K562 (cell line): ENCODE results near the gene BMI1. TPM values are rescaled to one million over a fixed set of nuclear protein-coding genes. Genes with fewer than 3 reads are reported as not detected.

Source experiments
- ATAC-seq: fragments of 200-7000 bp; cut with Tn5 transposase; 3 replicates; pipeline ENCODE4 v1.9.1; 2020; ENCODE audit warnings: moderate library complexity
- BruUV-seq: library from RNA; stranded (reverse); fragments of 400-500 nt; replicated peaks from 2 replicates; lab custom pipeline; 2021; lab: Mats Ljungman, UMichigan
- CTCF ChIA-PET: fragments of 300-600 bp; formaldehyde crosslinking; extraction: SDS; loops from one replicate; lab custom pipeline; 2021; ENCODE audit warnings: low intra/inter-chr PET ratio; lab: Yijun Ruan, JAX
- POLR2A ChIA-PET: fragments of 300-600, 350-650 bp; sonication (Branson Sonifier 250); formaldehyde crosslinking; extraction: SDS; loops from one replicate; lab custom pipeline; 2021; ENCODE audit warnings: antibody characterized with exemption, inconsistent platforms; lab: Yijun Ruan, JAX
- DNase-seq, 4 experiments: peaks; one replicate each; pipeline versions ENCODE4 v3.0.0 to v3.0.0-alpha.2; 2011 to 2018; ENCODE audit warnings: low spot score in 3 of 4, mixed read lengths in 3 of 4; ENCODE audit errors: extremely low read depth in 1 of 4
- FAIRE-seq: peaks from 2 replicates; lab custom pipeline; 2011; peaks lifted over from hg19 to GRCh38; lab: Jason Lieb, UNC
- H2AFZ ChIP-seq: 2 replicates; pipeline ENCODE4 v1.6.0; 2011; ENCODE audit warnings: low read depth, low read length, control low read depth, inconsistent platforms
- H3K27ac ChIP-seq: fragments of 200-600 bp; 3 replicates; pipeline ENCODE4 v1.8.0; 2011; ENCODE audit warnings: low read depth, mild to moderate bottlenecking, control low read depth, inconsistent platforms, low read length, moderate library complexity, mixed read lengths; ENCODE audit errors: extremely low read depth
- H3K27me3 ChIP-seq, 2 experiments: fragments of 300-600 bp in 1 of 2; 2 replicates in 1 of 2; 3 replicates in 1 of 2; pipeline versions ENCODE4 v1.6.0 to v1.8.0; 2011; ENCODE audit warnings: inconsistent platforms in 2 of 2, low read length in 2 of 2, mild to moderate bottlenecking in 1 of 2, mixed read lengths in 1 of 2, moderate library complexity in 1 of 2; ENCODE audit not compliant: control insufficient read depth in 2 of 2, insufficient read depth in 2 of 2
- H3K36me3 ChIP-seq: fragments of 300-600 bp; 3 replicates; pipeline ENCODE4 v1.8.0; 2011; ENCODE audit warnings: mild to moderate bottlenecking, low read length, inconsistent platforms; ENCODE audit not compliant: control insufficient read depth, insufficient read depth
- H3K4me1 ChIP-seq, 2 experiments: fragments of 200-600 bp in 1 of 2; replicated peaks in 1 of 2; 2 replicates in 1 of 2; 3 replicates in 1 of 2; pipeline versions ENCODE4 v1.5.1 to v1.8.0; 2011; ENCODE audit warnings: inconsistent platforms in 2 of 2, low read length in 2 of 2, mild to moderate bottlenecking in 1 of 2, mixed read lengths in 1 of 2, moderate library complexity in 1 of 2; ENCODE audit not compliant: control insufficient read depth in 2 of 2, insufficient read depth in 2 of 2
- H3K4me2 ChIP-seq: 2 replicates; pipeline ENCODE4 v1.6.1; 2011; ENCODE audit warnings: low read length, control low read depth, inconsistent platforms, mixed read lengths; ENCODE audit not compliant: insufficient read depth
- H3K4me3 ChIP-seq: fragments of 200-600 bp; sonication (generic), shearing (Covaris generic); 2 replicates; pipeline ENCODE4 v1.5.1; 2016; ENCODE audit warnings: control low read depth, inconsistent platforms
- H3K79me2 ChIP-seq: fragments of 200-600 bp; 3 replicates; pipeline ENCODE4 v1.8.0; 2011; ENCODE audit warnings: low read length, inconsistent platforms; ENCODE audit not compliant: control insufficient read depth, insufficient read depth
- H3K9ac ChIP-seq, 2 experiments: 2 replicates each; pipeline versions ENCODE4 v1.6.0 to v1.6.1; 2011; ENCODE audit warnings: low read depth in 2 of 2, low read length in 2 of 2, control low read depth in 1 of 2, inconsistent platforms in 1 of 2, mild to moderate bottlenecking in 1 of 2, mixed read lengths in 1 of 2; ENCODE audit not compliant: insufficient read depth in 1 of 2
- H3K9me1 ChIP-seq: one replicate; pipeline ENCODE4 v1.6.0; 2011; ENCODE audit warnings: inconsistent platforms, mild to moderate bottlenecking, low read length, moderate library complexity; ENCODE audit not compliant: control insufficient read depth, insufficient read depth
- H3K9me3 ChIP-seq: replicated peaks from 2 replicates; pipeline ENCODE4 v1.5.1; 2011; ENCODE audit warnings: low read depth, low read length, inconsistent platforms; ENCODE audit not compliant: control insufficient read depth, insufficient read depth
- H4K20me1 ChIP-seq: replicated peaks from 2 replicates; pipeline ENCODE4 v1.6.1; 2011; ENCODE audit warnings: low read length, inconsistent platforms, mixed read lengths; ENCODE audit not compliant: control insufficient read depth, insufficient read depth
- ELF1 ChIP-seq: fragments of 200-800 bp; sonication (Bioruptor generic); IDR thresholded peaks from 2 replicates; pipeline ENCODE4 v1.6.1; 2016; ENCODE audit warnings: missing genetic modification characterization, missing compliant biosample characterization
- ESRRA ChIP-seq: fragments of 450-650 bp; IDR thresholded peaks from 2 replicates; pipeline ENCODE4 v1.6.1; 2014; ENCODE audit warnings: low read depth, mild to moderate bottlenecking, moderate library complexity, borderline replicate concordance
- GTF2B ChIP-seq: IDR thresholded peaks from 2 replicates; pipeline ENCODE4 v1.6.1; 2011; ENCODE audit not compliant: insufficient read length; ENCODE audit errors: extremely low read depth
- LCOR ChIP-seq: sonication (generic); formaldehyde crosslinking; IDR thresholded peaks from 2 replicates; pipeline ENCODE4 v1.8.0; 2022; ENCODE audit warnings: mild to moderate bottlenecking, missing genetic modification reagents
- MAFF ChIP-seq: IDR thresholded peaks from 2 replicates; pipeline ENCODE4 v1.6.1; 2012; ENCODE audit warnings: low read length, improper control_type of control experiment
- MECOM ChIP-seq: fragments of 250-450 bp; sonication (Bioruptor Pico); IDR thresholded peaks from 2 replicates; pipeline ENCODE4 v1.8.0; 2022; ENCODE audit warnings: inconsistent platforms
- PHB2 ChIP-seq: fragments of 450-650 bp; IDR thresholded peaks from 2 replicates; pipeline ENCODE4 v1.6.1; 2017; ENCODE audit warnings: low read depth
- SOX6 ChIP-seq: fragments of 450-650 bp; IDR thresholded peaks from 2 replicates; pipeline ENCODE4 v1.6.1; 2014; ENCODE audit warnings: mild to moderate bottlenecking
- ZNF384 ChIP-seq: IDR thresholded peaks from 2 replicates; pipeline ENCODE4 v1.6.1; 2012; ENCODE audit warnings: low read depth, low read length, improper control_type of control experiment
- ZNF436 ChIP-seq: fragments of 250-450, 450-650 bp; sonication (Bioruptor Pico); formaldehyde crosslinking; IDR thresholded peaks from 2 replicates; pipeline ENCODE4 v1.7.0; 2020; ENCODE audit warnings: mild to moderate bottlenecking
- ZNF512 ChIP-seq: IDR thresholded peaks from 2 replicates; pipeline ENCODE4 v1.6.1; 2016; ENCODE audit warnings: missing genetic modification characterization, missing compliant biosample characterization
- ZNF79 ChIP-seq: fragments of 250-450 bp; sonication (Bioruptor Pico); IDR thresholded peaks from 2 replicates; pipeline ENCODE4 v1.4.0; 2020; ENCODE audit warnings: low read depth, mild to moderate bottlenecking, moderate library complexity
- WGBS: fragments of 100-300 bp; shearing (Covaris generic); methylation state at CpG from one replicate; pipeline ENCODE4 v1.1.6; 2016; ENCODE audit warnings: low coverage, mixed read lengths; ENCODE audit not compliant: insufficient coverage; ENCODE audit errors: missing lambda C conversion rate; 5-methylcytosine and 5-hydroxymethylcytosine counted together
- in situ Hi-C: fragments of 300-500 bp; cut with MboI; formaldehyde crosslinking; loops from 4 replicates; pipeline ENCODE4 v1.15.0; 2018; ENCODE audit warnings: inconsistent platforms, mixed read lengths
- intact Hi-C: fragments of 100-400 bp; cut with micrococcal nuclease; formaldehyde crosslinking; loops from 2 replicates; pipeline ENCODE4 v1.14.2; 2022
- polyA plus RNA-seq, 8 experiments: library from polyadenylated mRNA; depleted of rRNA in 4 of 8; stranded (reverse) in 5 of 8; unstranded in 3 of 8; fragments of >200 nt; fragmentation: Nextera tagmentation in 2 of 8; fragmentation: Illumina TruSeq in 1 of 8; extraction: Ambion mirVana in 2 of 8; extraction: Trizol in 1 of 8; gene quantifications; 2 replicates each; pipeline versions ENCODE4 v1.2.1 to v1.2.3, GENCODE V29; 2011 to 2014; ENCODE audit warnings: inconsistent platforms in 1 of 8, missing spikeins in 1 of 8
- total RNA-seq, 7 experiments: library from RNA; depleted of rRNA in 6 of 7; stranded (reverse); fragments of >200 nt in 6 of 7; fragmentation: Illumina TruSeq in 2 of 7; extraction: Trizol in 2 of 7; gene quantifications; 2 replicates each; pipeline versions ENCODE4 v1.2.1 to v1.2.3, GENCODE V29; 2011 to 2021; ENCODE audit warnings: low replicate concordance in 1 of 7
- TF ChIP-seq, protein P1 (sequence below): sonication (generic); formaldehyde crosslinking; IDR thresholded peaks from 2 replicates; pipeline ENCODE4 v1.8.0; 2023; ENCODE audit warnings: mild to moderate bottlenecking, missing genetic modification reagents

Gene BMI1
- total and polyA plus RNA-seq, 9 of the 15 experiments (the other 6 are each of a cell fraction or from before 2014, with no cell fraction given) = 21.4 to 103 (median 70.8) TPM

DNA sequence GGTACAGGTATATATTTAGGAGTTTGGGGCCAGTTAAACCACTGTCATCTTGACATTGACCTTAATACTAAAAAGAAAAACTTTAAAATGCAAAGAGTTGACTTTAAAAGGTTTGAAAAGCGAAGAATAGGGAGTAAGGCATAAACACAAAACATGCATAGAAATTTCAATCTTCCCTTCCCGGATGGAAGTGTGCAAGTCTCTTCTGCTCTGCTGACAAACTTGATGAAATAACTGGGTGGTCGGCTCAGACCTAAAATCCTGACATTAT, 21.0 kb downstream of the BMI1 start (continued):
- TF ChIP-seq GTF2B (no peak), ZNF436 (CRISPR knock-in tag) (no peak), SOX6 (no peak), ZNF384 (no peak)
- TF ChIP-seq, protein P1, sequence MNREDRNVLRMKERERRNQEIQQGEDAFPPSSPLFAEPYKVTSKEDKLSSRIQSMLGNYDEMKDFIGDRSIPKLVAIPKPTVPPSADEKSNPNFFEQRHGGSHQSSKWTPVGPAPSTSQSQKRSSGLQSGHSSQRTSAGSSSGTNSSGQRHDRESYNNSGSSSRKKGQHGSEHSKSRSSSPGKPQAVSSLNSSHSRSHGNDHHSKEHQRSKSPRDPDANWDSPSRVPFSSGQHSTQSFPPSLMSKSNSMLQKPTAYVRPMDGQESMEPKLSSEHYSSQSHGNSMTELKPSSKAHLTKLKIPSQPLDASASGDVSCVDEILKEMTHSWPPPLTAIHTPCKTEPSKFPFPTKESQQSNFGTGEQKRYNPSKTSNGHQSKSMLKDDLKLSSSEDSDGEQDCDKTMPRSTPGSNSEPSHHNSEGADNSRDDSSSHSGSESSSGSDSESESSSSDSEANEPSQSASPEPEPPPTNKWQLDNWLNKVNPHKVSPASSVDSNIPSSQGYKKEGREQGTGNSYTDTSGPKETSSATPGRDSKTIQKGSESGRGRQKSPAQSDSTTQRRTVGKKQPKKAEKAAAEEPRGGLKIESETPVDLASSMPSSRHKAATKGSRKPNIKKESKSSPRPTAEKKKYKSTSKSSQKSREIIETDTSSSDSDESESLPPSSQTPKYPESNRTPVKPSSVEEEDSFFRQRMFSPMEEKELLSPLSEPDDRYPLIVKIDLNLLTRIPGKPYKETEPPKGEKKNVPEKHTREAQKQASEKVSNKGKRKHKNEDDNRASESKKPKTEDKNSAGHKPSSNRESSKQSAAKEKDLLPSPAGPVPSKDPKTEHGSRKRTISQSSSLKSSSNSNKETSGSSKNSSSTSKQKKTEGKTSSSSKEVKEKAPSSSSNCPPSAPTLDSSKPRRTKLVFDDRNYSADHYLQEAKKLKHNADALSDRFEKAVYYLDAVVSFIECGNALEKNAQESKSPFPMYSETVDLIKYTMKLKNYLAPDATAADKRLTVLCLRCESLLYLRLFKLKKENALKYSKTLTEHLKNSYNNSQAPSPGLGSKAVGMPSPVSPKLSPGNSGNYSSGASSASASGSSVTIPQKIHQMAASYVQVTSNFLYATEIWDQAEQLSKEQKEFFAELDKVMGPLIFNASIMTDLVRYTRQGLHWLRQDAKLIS (CRISPR knock-in tag) = no peak

- Histone ChIP-seq H3K9me1 (no peaks in the 10 kb centered on the region), H3K4me2 (no peak overlapping the region), H3K9ac (no peak overlapping the region), H3K79me2 (no peaks in the 10 kb centered on the region), H3K27ac (no peak overlapping the region), H3K4me3 (no peak overlapping the region), H3K4me1 (peaks cover 13 to 15% of the 10 kb centered on the region in 2 experiments; a peak in 4 of 5 replicates), H3K9me3 (no peaks in the 10 kb centered on the region; the same call in 1 of the 2 replicates), H2AFZ (no peak overlapping the region), H4K20me1 (no peaks in the 10 kb centered on the region), H3K27me3 (no peaks in the 10 kb centered on the region), H3K36me3 (no peaks in the 10 kb centered on the region)
- BruUV-seq = no TSS peak
- 87% methylated on average over 3 of the region's 3 CpGs for WGBS
- FAIRE-seq = no peak
- ChIA-PET CTCF (no interaction called here), POLR2A (no interaction called here)
- DNase-seq = no peak
- no peak for ATAC-seq
- in situ Hi-C loops (no loop called here), intact Hi-C loops (loop anchor here (5.0 kb wide), 1 partner anchor 75 kb away; no protein-coding TSS in a partner anchor)
- TF ChIP-seq ELF1 (tag) (no peak), ZNF79 (CRISPR knock-in tag) (no peak), PHB2 (no peak), ZNF512 (tag) (no peak), MAFF (no peak), ESRRA (no peak), LCOR (CRISPR knock-in tag) (no peak), MECOM (CRISPR knock-in tag) (no peak)
Observed at GRCh38 chr10:22342421-22342820, 21.5 kb downstream of the BMI1 start.
